PFSK-1 (cell line): Measurements from ENCODE around the gene SLC2A1.

ENCODE experiments used
- POLR2AphosphoS5 ChIP-seq: IDR thresholded peaks from 2 replicates; pipeline ENCODE4 v1.6.1; 2012; ENCODE audit warnings: low read depth, mild to moderate bottlenecking, control low read depth, low read length, moderate library complexity
- REST ChIP-seq, 2 experiments: IDR thresholded peaks; 2 replicates each; pipeline versions ENCODE4 v1.6.1 to v1.8.0; 2011 to 2012; ENCODE audit warnings: low read depth in 2 of 2, low read length in 2 of 2, control low read depth in 1 of 2, inconsistent platforms in 1 of 2, mild to moderate bottlenecking in 1 of 2, moderate library complexity in 1 of 2; ENCODE audit not compliant: insufficient read depth in 1 of 2
- SIN3A ChIP-seq: IDR thresholded peaks from 2 replicates; pipeline ENCODE4 v1.6.1; 2012; ENCODE audit warnings: mild to moderate bottlenecking, low read length, moderate library complexity, borderline replicate concordance; ENCODE audit not compliant: insufficient read depth
- TAF1 ChIP-seq: IDR thresholded peaks from 2 replicates; pipeline ENCODE4 v1.6.1; 2012; ENCODE audit warnings: low read length, control low read depth, borderline replicate concordance; ENCODE audit not compliant: insufficient read depth

- TF ChIP-seq TAF1 (no peak), REST (IDR thresholded peaks at IDR 0.05; ENCODE audit: insufficient read depth in 1 of 2, low read depth in 2 of 2, low read length in 2 of 2) (no peak), POLR2AphosphoS5 (no peak), SIN3A (no peak)
Observed at GRCh38 chr1:42888013-42888633, 70.5 kb downstream of the SLC2A1 start.
